Activated CD4-positive, alpha-beta T cell treated with anti-CD3 and anti-CD28 coated beads for 48 hours (primary cell): ENCODE results near the gene SOX9.

Experiments used
- DNase-seq: peaks from one replicate; pipeline ENCODE4 v3.0.0-alpha.2; 2020

Gene SOX9

DNA sequence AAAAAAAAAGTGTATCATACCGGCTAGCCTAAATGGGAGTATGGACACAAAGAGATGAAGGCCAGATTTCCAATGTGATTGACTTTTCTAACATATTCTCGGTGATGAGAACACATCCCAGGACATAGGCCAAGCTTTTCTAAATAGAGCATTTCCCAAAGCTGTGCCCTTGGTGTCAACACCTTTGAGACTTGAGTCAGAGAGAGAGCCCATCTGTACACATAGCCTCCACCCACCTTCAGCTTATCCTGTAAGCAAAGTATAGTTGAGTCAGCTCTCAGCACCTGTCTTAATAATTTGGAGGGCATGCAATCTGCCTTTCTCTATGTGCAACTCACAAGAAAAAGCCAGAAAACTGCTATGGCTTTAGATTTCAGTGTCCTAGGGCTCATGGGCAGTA, 42.7 kb downstream of the SOX9 start:
- no peak for DNase-seq

DNA sequence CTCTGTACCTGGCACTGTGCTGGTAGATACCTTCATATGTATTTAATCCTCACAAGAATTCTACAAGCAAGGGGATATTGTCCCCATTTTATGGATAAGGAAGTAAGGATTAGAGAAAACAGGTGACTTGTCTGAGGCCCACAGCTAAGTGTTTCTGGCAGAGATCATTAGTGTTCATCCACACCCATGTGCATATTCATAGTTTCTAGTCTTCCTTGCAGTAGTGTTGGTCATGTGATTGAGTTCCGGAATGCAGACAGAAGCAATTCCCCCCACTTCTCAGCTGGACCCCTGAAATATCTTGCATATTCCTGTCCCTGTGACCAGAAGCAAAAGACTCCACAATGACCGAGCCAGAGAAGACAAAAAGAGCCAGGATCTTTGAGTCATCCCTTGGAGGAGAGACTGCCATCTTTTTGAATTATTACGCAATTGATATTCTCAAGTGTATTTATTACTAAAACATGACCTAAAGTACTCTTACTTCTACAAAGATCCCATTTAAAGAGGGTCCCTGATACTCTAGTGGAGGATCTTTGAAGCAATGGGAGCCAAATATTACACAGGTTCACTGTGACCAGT, 43.4 kb downstream of the SOX9 start:
- DNase-seq = no peak

DNA sequence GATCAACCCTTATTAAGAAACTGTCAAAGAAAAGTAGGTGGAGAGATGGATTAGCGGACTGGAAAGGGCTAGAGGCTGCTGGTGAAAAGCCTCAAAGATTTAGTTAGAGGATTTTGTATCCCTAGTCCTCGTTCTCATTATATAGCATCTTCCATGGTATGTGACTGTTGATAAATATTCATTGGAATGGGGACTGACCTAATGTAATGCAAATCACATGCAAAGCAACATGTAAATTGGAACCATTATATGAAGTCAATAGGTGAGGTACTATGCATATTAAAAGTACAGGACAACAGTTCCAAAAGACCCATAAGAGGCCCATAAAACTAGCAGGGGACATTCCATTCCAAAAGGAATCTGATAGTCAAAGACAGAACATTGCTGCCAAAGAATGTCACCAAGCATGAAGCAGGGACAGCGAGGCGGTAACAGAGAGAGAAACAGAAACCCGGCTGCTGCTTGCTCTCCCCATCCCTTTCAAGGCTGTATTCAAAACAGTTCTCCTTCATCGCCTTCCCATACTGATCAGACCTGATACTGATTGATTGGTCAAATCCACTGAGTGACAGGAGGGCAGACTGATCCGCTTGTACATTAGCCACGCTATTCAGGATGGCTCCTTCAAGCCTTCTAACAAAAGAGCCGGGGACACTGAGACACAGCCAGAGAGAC, 44.5 kb downstream of the SOX9 start:
- DNase-seq = no peak

DNA sequence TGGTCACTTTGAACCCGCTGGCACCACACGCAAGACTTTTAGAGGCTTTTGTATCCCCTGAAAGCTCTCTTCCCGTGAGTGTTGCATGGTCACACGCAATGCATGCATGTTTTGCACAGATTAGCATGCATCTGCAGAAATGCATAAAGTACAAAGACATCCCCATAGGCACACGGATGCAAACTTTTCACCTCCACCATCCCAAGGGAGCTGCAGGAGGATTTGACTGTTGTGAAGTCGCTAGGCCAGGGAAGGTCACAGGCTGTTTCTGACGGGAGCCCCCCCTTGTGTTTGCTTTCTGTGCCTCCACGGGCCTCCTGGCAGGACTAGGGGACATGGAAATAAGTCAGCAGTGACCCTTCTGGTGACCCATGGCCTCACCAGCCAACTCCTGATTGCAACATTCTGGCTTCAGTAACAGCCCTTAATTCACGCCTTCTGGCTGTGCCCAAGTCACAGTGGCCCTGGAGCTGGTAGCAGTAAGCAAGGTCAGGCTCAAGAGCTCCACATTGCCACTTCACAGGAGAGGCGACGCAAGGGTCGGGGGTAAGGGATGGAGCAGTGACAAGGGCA, 45.1 kb downstream of the SOX9 start:
- no peak for DNase-seq

DNA sequence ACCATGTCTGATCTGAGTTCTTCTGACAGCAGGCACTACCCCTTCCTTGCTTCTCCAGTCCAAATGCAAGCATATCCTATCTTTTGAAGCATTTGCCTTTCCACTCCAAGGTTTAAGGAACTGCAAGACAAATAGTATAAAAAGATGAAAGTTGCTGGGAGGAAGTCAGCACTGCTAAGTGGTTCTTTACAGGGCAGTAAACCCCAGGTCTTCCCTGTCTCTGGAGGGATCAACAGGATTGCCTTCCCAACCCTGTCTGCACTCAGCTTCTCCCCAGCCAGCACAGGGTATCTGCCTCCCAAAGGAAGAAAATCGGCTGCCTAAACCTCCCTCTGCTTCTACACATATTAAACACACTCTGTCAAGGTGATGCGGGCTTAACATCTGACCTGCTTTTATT, 46.8 kb downstream of the SOX9 start:
- DNase-seq = no peak

DNA sequence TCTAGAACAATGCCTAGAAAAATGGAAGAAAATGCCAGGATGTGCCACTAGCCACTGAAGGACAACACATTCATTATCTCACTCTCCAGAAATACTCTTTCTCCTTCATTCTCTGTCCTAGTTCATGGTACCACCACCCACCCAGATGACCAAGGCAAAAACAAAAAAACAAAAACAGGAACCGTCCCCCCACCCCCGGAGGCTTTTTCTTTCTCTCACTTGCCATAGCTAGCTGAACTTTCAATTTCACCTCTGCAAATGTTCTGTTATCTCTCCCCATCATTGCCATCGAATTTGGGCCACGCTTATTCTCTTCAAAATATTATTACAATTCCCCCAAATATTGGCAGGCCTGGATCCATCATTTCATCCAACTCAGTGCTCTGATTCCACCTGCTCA, 49.0 kb downstream of the SOX9 start:
- no peak for DNase-seq

DNA sequence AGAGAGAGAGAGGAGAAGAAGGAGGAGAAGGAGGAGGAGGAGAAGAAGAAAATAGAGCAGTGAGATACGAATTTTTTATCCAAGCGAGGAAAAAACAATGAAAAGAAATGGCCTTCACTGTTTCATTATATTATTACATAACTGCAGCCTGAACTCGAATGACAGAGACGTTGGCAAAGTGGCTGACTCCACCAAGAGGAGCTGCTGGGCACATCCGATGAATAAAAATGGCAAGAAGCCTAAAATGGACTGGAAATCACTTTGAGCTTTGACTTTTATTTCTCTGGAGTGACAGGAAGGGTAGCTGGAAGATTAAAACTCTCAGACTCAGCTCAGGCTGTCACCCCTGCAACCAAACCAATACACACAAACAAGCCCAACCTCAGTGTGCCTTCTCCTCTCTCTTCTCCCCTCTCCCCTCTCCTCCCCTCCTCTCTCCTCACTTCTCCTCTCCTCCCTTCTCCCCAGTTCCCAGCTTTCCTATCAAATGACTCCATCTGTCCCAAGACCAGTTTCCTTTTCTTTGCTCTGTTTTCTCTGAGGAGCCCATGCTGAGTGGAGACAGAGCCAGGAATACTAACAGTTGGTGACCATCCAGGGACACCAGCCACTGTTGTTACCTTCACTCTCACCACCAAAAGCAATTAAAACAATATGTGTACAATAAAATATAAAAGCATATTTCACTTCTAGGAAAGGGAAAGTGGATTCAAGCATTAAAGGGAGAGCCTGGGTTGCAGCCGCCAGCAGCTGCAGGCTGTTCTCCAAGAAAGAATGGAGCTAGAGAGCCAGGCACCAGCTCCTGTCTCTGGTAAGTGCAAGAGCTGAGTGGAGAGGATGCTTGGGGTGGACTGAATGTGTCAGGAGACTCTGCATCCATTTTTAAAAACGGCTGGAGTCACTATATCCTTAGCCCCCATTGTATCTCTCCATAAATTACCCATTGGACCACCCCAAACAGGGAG, 51.2 kb downstream of the SOX9 start:
- DNase-seq = no peak

DNA sequence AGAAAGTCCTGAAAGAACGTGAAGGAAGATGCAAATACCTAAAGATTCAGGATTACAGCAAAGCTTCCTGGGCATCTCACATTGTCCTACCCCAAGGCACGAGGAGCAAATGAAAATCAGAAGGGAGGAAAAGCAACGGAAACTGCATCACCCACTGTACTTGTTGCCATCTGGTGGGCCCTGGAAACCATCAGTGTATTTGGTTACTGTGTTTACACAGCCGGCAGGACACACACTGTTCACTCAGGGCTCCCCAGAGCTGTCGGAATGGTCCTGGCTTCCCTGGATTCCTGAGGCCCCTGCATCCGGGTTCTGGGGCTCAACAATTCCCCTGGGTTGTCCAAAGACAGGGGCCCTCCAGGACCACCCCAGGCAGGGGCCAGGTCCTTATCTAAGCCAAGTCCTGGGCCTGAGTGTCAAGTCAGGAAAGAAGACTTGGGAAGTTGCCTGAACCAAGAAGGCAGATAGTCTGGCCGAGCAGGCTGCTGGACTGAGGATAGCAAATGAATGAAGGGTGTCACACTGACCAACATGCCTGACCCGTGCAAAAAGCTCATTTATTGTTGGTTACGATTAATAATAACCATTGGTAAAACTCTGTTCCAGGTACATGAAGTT, 52.8 kb downstream of the SOX9 start:
- DNase-seq = no peak

DNA sequence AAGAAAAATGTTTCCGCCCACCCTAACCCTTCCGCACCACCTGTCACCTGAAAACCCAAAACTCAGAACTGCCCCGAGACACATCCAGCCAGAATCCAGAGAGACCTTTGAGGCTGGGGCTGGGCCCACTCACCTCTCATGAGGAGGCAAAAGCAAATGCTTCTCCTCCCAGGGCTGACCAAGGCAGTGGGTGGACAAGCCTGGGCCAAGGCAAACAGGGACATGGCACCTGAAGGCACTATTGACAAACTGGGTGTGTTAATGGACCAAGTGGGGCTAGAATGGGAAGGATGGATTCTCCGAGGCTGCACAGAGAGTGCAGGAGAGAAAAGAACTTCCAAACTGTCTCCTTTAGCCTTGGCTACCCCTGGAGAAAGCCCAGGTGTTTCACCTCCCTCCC, 54.4 kb downstream of the SOX9 start:
- DNase-seq = no peak
